RWPE1 (cell line): ENCODE measurements around the gene GFI1.

Experiments
- CTCF ChIA-PET: fragments of 350-600 bp; sonication (Branson Sonifier 250); formaldehyde crosslinking; extraction: SDS; loops from one replicate; lab custom pipeline; 2021; lab: Yijun Ruan, JAX
- POLR2A ChIA-PET: fragments of 400-600 bp; formaldehyde crosslinking; extraction: SDS; loops from one replicate; lab custom pipeline; 2020; ENCODE audit warnings: antibody characterized with exemption; ENCODE audit not compliant: low non-redundant PET; lab: Yijun Ruan, JAX
- DNase-seq: peaks from one replicate; pipeline ENCODE4 v3.0.0; 2012; ENCODE audit warnings: low spot score
- H3K27ac ChIP-seq: fragments of 450-650 bp; 2 replicates; pipeline ENCODE4 v1.5.1; 2017
- TF ChIP-seq, protein P1 (sequence below): fragments of 450-650 bp; conservative IDR thresholded peaks from 2 replicates; pipeline ENCODE4 v1.5.1; 2017; ENCODE audit warnings: low read depth, mild to moderate bottlenecking

The GFI1 gene

DNA sequence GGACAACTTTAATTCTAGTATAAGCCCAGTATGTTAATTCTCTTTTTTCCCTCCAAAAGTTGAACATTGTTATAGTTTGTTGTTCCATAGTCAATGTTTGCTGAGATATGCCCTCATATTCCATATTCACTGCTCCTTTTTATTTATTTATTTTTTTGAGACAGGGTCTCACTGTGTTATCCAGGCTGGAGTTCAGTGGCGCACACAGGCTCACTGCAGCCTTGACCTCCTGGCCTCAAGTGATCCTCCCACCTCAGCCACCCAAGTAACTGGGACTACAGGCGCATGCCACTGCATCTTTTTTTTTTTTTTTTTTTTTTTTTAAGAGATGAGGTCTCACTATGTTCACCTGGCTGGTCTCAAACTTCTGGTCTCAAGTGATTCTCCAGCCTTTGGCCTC lies 38.7 kb downstream of the GFI1 start:
- TF ChIP-seq, protein P1, sequence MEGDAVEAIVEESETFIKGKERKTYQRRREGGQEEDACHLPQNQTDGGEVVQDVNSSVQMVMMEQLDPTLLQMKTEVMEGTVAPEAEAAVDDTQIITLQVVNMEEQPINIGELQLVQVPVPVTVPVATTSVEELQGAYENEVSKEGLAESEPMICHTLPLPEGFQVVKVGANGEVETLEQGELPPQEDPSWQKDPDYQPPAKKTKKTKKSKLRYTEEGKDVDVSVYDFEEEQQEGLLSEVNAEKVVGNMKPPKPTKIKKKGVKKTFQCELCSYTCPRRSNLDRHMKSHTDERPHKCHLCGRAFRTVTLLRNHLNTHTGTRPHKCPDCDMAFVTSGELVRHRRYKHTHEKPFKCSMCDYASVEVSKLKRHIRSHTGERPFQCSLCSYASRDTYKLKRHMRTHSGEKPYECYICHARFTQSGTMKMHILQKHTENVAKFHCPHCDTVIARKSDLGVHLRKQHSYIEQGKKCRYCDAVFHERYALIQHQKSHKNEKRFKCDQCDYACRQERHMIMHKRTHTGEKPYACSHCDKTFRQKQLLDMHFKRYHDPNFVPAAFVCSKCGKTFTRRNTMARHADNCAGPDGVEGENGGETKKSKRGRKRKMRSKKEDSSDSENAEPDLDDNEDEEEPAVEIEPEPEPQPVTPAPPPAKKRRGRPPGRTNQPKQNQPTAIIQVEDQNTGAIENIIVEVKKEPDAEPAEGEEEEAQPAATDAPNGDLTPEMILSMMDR: no peak
- no peak for DNase-seq
- ChIA-PET POLR2A (no interaction called here), CTCF (no interaction called here)
- no peak overlapping the region for H3K27ac ChIP-seq

DNA sequence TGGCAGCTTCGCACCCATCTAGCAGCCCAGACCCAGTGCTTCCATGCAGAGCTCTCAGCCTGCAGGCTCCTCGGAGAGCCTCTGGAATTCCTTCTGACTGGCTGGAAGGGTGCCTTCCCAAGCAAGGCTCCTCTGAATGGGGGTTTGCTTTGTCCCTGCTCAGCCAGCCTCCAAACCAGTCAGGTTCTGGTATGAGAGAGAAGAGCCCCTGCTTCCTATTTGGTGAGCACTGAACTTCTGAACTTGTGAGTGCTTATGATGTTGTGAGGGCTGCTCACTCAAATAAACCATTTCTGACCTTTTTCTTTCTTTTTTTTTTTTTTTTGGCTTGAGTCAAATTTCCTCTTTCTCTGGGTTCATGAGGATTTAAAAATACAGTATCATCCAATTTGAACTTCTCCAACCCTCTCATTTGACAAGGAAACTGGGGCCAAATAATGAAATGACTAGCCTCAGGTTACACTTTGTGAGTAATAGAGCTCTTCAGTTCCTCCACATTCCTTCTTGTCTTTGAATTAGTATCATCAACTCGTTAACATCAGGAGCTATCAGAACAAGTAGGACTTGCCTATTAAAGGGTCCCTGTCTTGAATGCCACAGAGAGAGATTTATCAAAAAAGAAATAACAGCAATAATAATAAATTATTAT lies 39.6 kb downstream of the GFI1 start:
- CTCF ChIA-PET: interaction anchor here (0.6 to 0.7 kb wide), 2 partner anchors 12 to 451 kb away, joined by 3 read pairs; no protein-coding TSS in a partner anchor
- DNase-seq: peak; percentile 16
- TF ChIP-seq, protein P1: no peak
- POLR2A ChIA-PET: no interaction called here
- H3K27ac ChIP-seq: no peak overlapping the region

DNA sequence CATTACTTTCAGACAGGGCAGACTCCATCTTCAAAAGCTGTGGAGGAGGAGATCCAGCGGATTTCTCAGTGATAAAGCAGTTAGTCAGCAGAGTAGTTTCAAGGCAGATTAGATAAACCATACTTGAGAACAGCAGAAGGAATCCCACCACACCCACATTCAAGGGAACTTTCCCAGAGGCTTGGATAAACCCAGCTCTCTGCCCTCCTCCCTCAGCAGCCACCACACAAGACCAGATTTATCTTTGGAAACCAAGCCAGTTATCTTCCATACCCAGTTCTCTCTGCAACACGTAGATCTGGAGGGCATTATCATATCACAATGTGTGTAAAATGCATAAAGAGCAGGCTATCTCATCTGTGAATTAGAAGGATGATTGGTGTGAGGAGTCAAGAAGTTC lies 40.2 kb downstream of the GFI1 start:
- TF ChIP-seq, protein P1: no peak
- no peak overlapping the region for H3K27ac ChIP-seq
- ChIA-PET CTCF (interaction anchor here (0.6 kb wide), 1 partner anchor 12 kb away, joined by 3 read pairs; no protein-coding TSS in a partner anchor), POLR2A (no interaction called here)
- no peak for DNase-seq

DNA sequence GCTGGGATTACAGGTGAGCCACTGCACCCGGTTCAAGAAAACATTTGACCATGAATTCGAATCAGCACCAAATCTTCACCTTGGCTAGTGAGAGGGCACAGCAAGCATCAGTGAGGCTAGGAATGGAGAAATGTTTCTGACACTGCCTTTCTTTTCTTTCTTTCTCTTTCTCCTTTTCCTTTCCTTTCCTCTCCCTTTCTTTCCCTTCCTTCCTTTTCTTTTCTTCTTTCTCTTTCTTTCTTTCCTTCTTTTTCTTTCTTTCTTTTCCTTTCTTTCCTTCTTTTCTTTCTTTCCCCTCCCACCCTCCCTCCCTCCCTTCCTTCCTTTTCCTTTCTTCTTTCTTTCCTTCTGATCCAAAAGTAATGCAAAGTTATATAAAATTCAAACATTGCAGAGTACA lies 40.9 kb downstream of the GFI1 start:
- H3K27ac ChIP-seq: no peak overlapping the region
- DNase-seq: no peak
- ChIA-PET POLR2A (no interaction called here), CTCF (no interaction called here)
- TF ChIP-seq, protein P1: no peak

DNA sequence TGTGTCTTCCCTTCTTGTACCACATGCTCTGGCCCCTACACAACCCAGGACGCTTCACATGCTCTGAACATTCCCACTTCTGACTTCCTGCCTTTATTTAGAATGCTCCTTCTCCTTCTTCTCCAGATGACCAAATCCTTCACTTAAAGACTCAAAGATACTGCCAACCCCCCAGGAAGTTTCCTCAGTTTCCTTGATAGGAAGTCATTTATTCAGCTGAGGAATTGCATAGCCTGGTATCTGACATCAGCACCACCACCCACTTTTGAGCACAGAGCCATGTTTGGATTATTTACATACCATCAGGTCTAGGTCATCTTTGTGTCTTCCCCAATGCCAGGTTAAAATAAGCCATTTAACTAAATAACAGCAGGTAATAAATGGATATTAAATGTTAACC lies 42.4 kb downstream of the GFI1 start:
- ChIA-PET CTCF (no interaction called here), POLR2A (no interaction called here)
- H3K27ac ChIP-seq: no peak overlapping the region
- DNase-seq: peak; percentile 40
- TF ChIP-seq, protein P1: no peak

DNA sequence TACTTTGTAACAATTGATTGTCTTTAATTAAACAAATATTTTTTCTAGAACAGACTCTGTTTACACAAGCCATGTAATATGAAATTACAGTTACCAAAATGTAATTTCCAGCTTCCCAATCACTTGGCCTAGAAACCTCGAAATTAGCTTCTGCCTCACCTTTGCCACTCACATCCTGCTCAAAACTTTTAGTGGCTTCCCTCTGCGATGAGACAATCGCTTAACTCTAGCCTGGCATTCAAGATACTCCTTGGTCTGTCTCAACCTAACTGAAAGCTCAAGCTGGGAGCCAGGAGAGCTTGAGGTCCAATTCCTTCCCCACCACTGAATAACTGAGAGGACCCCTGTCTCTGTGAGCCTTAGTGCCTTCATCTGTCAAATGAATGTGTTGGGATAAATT lies 42.8 kb downstream of the GFI1 start:
- TF ChIP-seq, protein P1: no peak
- no peak for DNase-seq
- POLR2A ChIA-PET: no interaction called here
- no peak overlapping the region for H3K27ac ChIP-seq
- CTCF ChIA-PET: interaction anchor here (0.7 kb wide), 1 partner anchor 100 kb away, joined by 5 read pairs; no protein-coding TSS in a partner anchor
